Cardiac fibroblast (primary cell): ENCODE measurements around the gene NKX2-2.

ENCODE experiments used
- DNase-seq, 2 donors: peaks; one replicate each; pipeline versions ENCODE4 v3.0.0 to v3.0.0-alpha.2; 2010; ENCODE audit warnings: low read depth in 2 of 2
- H3K4me3 ChIP-seq, 2 donors: replicated peaks in 1 of 2; 1 replicate in 1 of 2; 2 replicates in 1 of 2; pipeline ENCODE4 v1.5.1; 2011; ENCODE audit warnings: low read depth in 2 of 2, low read length in 2 of 2, mild to moderate bottlenecking in 2 of 2, moderate library complexity in 1 of 2
- CTCF ChIP-seq: IDR thresholded peaks from one replicate; pipeline ENCODE4 v1.5.1; 2011; ENCODE audit warnings: low read depth, mild to moderate bottlenecking, low read length, inconsistent platforms

The NKX2-2 gene

GRCh38 chr20:21501184-21501583, 12.7 kb downstream of the NKX2-2 start:
- TF ChIP-seq CTCF, result no peak
- DNase-seq, result no peak
- H3K4me3 ChIP-seq, result no peak overlapping the region

- DNase-seq, result no peak
- H3K4me3 ChIP-seq, result no peak overlapping the region
- no peak for TF ChIP-seq CTCF
Measured at GRCh38 chr20:21500599-21500998, 13.3 kb downstream of the NKX2-2 start.

DNA sequence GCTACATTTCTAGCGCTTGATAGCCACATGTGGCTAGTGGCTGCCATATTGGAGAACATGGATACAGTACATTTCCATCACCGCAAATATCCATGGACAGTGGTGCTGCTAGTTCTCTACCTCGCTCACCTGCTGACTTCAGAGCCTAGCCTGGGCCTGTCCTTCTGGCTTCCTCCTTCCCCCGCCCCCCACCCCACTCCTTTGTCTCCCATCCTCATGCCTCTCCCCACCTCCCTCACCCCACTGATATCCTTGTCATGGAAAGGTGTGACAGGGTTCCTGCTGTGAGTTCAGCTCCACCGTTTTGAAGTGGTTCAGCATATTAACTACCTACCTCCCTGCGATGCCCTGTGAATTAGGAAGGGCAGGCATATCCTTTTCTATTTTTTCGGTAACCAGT, 14.2 kb downstream of the NKX2-2 start:
- TF ChIP-seq CTCF, result no peak
- H3K4me3 ChIP-seq, result no peak overlapping the region
- no peak for DNase-seq

GRCh38 chr20:21498635-21499034, 15.2 kb downstream of the NKX2-2 start:
- no peak for TF ChIP-seq CTCF
- no peak overlapping the region for H3K4me3 ChIP-seq
- no peak for DNase-seq

DNA sequence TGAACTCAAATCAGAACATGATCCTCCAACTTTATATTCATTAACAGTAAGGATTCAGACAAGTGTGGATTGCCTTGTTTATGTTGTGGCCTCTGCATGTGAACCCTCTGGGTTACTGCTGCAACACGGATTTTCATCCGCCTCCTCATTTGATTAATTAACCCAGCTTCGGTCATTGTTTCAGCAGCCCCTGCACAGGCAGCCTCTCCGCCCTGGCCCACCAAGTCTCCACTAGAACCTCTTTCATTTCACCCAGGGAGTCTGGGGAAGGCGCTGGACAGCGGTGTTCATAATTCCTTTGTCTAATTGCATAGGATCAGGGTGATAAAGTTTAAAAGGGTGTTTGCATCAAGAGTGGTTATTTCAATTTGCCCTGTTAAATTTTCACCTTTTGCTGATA, 15.7 kb downstream of the NKX2-2 start:
- no peak for TF ChIP-seq CTCF
- no peak for DNase-seq
- H3K4me3 ChIP-seq, result no peak overlapping the region

DNA sequence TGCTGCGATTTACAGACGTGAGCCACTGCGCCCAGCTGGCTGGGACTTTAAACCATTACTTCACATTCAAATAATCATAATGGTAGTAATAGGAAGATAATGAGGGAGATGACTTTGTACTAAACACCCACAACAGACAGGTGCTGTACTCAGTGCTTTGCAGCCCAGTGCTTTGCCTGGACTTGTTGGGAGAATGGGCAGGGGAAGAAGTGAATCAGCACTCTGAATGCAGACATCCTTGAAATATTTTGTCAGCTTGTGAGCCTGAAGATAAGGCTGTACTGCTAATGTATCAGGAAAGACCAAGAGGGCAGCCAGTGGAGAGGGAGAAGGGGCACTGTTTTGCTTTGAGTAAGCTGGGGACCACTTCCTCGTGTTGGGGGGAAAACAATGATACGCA, 17.4 kb downstream of the NKX2-2 start:
- TF ChIP-seq CTCF, result no peak
- no peak overlapping the region for H3K4me3 ChIP-seq
- DNase-seq, result no peak

DNA sequence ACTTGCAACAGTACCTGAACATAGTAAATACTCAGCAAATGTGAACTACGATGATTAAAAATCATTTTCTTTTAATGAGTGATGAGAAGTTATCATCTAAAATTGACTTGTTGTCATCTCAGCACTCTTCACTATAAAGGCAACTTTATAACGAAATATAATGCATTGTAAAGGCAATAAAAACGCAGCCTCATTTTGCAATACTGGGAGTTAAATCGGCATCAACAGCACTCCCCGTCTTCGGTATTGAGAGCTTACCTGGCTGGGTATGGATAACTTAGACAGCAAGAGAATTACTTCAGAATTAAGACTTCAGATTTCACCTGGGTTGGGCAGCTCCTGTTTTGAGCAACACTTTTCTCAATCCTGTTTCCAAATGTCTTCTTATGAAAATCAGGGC, 20.8 kb downstream of the NKX2-2 start:
- no peak overlapping the region for H3K4me3 ChIP-seq
- no peak for DNase-seq
- TF ChIP-seq CTCF, result no peak
